ENCODE measurements around the gene RSPH4A. TPM values are rescaled to one million over a fixed set of nuclear protein-coding genes. Genes with fewer than 3 reads are reported as not detected.
A peak's percentile ranks its signal among the peaks of the same experiment; 100 is the strongest.

RSPH4A gene
- total and polyA plus RNA-seq, 9 of the 15 experiments (the other 6 are each of a cell fraction or from before 2014, with no cell fraction given): 0.04 to 0.30 (median 0.11) TPM

- TF ChIP-seq NCOA4 (IDR thresholded peaks at IDR 0.05; ENCODE audit: partially characterized antibody) (no peak), PCBP2 (IDR thresholded peaks at IDR 0.05; ENCODE audit: low read depth, low read length, poor library complexity, severe bottlenecking) (no peak), ZNF384 (IDR thresholded peaks at IDR 0.05; ENCODE audit: low read depth, low read length) (no peak), MCM3 (IDR thresholded peaks at IDR 0.05) (no peak), ZNF512 (tag; IDR thresholded peaks at IDR 0.05) (no peak; the same call in 1 of the 2 replicates), PTRF (tag; IDR thresholded peaks at IDR 0.05) (no peak), NFE2 (IDR thresholded peaks at IDR 0.05; ENCODE audit: low read depth) (no peak), BCL6 (CRISPR knock-in tag; IDR thresholded peaks at IDR 0.05) (no peak), HOMEZ (CRISPR knock-in tag; IDR thresholded peaks at IDR 0.05) (no peak), ELF4 (CRISPR knock-in tag; IDR thresholded peaks at IDR 0.05) (no peak), CHAMP1 (IDR thresholded peaks at IDR 0.05) (no peak), FOXK2 (conservative IDR thresholded peaks at IDR 0.05 in 1 of 2, IDR thresholded peaks at IDR 0.05 in 1 of 2; ENCODE audit: low read depth in 2 of 2) (peak in 1 of 2 experiments; percentile 29; a peak in 1 of 4 replicates), ZNF507 (tag; conservative IDR thresholded peaks at IDR 0.05) (no peak), ZNF184 (CRISPR knock-in tag; IDR thresholded peaks at IDR 0.05) (no peak), RNF219 (CRISPR knock-in tag; IDR thresholded peaks at IDR 0.05) (no peak), TFAM (CRISPR knock-in tag; conservative IDR thresholded peaks at IDR 0.05) (no peak), POLR2AphosphoS2 (IDR thresholded peaks at IDR 0.05; ENCODE audit: low read length) (no peak), CXXC5 (CRISPR knock-in tag; IDR thresholded peaks at IDR 0.05) (peak; percentile 84), SMC3 (conservative IDR thresholded peaks at IDR 0.05; ENCODE audit: insufficient read depth, low read depth, low read length) (no peak), ZNF133 (CRISPR knock-in tag; IDR thresholded peaks at IDR 0.05) (no peak), GABPA (tag; conservative IDR thresholded peaks at IDR 0.05; ENCODE audit: low read depth) (no peak), BRCA1 (IDR thresholded peaks at IDR 0.05) (no peak), BRCA1 (CRISPR knock-in tag; IDR thresholded peaks at IDR 0.05) (no peak)
Observed at GRCh38 chr6:116680880-116681672, 64.8 kb downstream of the RSPH4A start, which contains the start of gene KPNA5 (continued).

Data from K562 (cell line).